Measurements from ENCODE around the gene RAD51B. TPM values are rescaled to one million over a fixed set of nuclear protein-coding genes. Genes with fewer than 3 reads are reported as not detected.
A peak's percentile ranks its signal among the peaks of the same experiment; 100 is the strongest.

The RAD51B gene
- total and polyA plus RNA-seq, 4 donors, result 2.8 to 39.6 (median 13.3) TPM; not detected in 1

GRCh38 chr14:68441542-68441941, 622.0 kb downstream of the RAD51B start:
- ATAC-seq (ENCODE audit: low FRiP score) (no peak), DNase-seq (no peak)
- Histone ChIP-seq H3K27ac (ENCODE audit: low read depth in 1 of 2, low read length in 2 of 2) (no peak overlapping the region), H3K9me3 (ENCODE audit: control insufficient read depth, low read length) (no peaks in the 10 kb centered on the region), H3K36me3 (ENCODE audit: control insufficient read depth in 1 of 2, insufficient read depth in 2 of 2, low read length in 1 of 2) (no peaks in the 10 kb centered on the region), H3K4me1 (ENCODE audit: control insufficient read depth in 1 of 2, insufficient read depth in 2 of 2, low read length in 2 of 2) (peaks cover 0 to 2% of the 10 kb centered on the region in 2 donors), H3K27me3 (ENCODE audit: control insufficient read depth in 1 of 2, insufficient read depth in 2 of 2, low read length in 1 of 2) (no peaks in the 10 kb centered on the region), H3K4me3 (ENCODE audit: low read length in 2 of 2) (no peak overlapping the region)
- intact Hi-C loops (cut with DNase I), result no loop called here
- 96% methylated on average over 3 of the region's 3 CpGs for WGBS, 2 donors

- Histone ChIP-seq H3K27me3 (ENCODE audit: control insufficient read depth in 1 of 2, insufficient read depth in 2 of 2, low read length in 1 of 2) (no peaks in the 10 kb centered on the region), H3K27ac (ENCODE audit: low read depth in 1 of 2, low read length in 2 of 2) (no peak overlapping the region), H3K9me3 (ENCODE audit: control insufficient read depth, low read length) (no peaks in the 10 kb centered on the region), H3K36me3 (ENCODE audit: control insufficient read depth in 1 of 2, insufficient read depth in 2 of 2, low read length in 1 of 2) (no peaks in the 10 kb centered on the region), H3K4me3 (ENCODE audit: low read length in 2 of 2) (no peak overlapping the region), H3K4me1 (ENCODE audit: control insufficient read depth in 1 of 2, insufficient read depth in 2 of 2, low read length in 2 of 2) (peaks cover 0 to 2% of the 10 kb centered on the region in 2 donors)
- intact Hi-C loops (cut with DNase I), result no loop called here
- no peak for DNase-seq
- no peak for ATAC-seq (ENCODE audit: low FRiP score)
- 65 to 79% methylated on average over 9 of the region's 9 CpGs for WGBS, 2 donors
These were observed 623.5 kb downstream of the RAD51B start for GRCh38 chr14:68442828-68443629.

GRCh38 chr14:68444449-68445168, 625.0 kb downstream of the RAD51B start:
- Histone ChIP-seq H3K27me3 (ENCODE audit: control insufficient read depth in 1 of 2, insufficient read depth in 2 of 2, low read length in 1 of 2) (no peaks in the 10 kb centered on the region), H3K36me3 (ENCODE audit: control insufficient read depth in 1 of 2, insufficient read depth in 2 of 2, low read length in 1 of 2) (no peaks in the 10 kb centered on the region), H3K9me3 (ENCODE audit: control insufficient read depth, low read length) (no peaks in the 10 kb centered on the region), H3K4me1 (ENCODE audit: control insufficient read depth in 1 of 2, insufficient read depth in 2 of 2, low read length in 2 of 2) (peaks cover 0 to 2% of the 10 kb centered on the region in 2 donors), H3K4me3 (ENCODE audit: low read length in 2 of 2) (no peak overlapping the region), H3K27ac (ENCODE audit: low read depth in 1 of 2, low read length in 2 of 2) (no peak overlapping the region)
- ATAC-seq (ENCODE audit: low FRiP score) (peak; percentile 19), DNase-seq (peak in 1 of 2 donors; percentile 75)
- intact Hi-C loops (cut with DNase I), result no loop called here
- WGBS, 2 donors, result 3 to 4% methylated on average over 2 of the region's 2 CpGs

- Histone ChIP-seq H3K36me3 (ENCODE audit: control insufficient read depth in 1 of 2, insufficient read depth in 2 of 2, low read length in 1 of 2) (no peaks in the 10 kb centered on the region), H3K9me3 (ENCODE audit: control insufficient read depth, low read length) (no peaks in the 10 kb centered on the region), H3K27me3 (ENCODE audit: control insufficient read depth in 1 of 2, insufficient read depth in 2 of 2, low read length in 1 of 2) (no peaks in the 10 kb centered on the region), H3K4me1 (ENCODE audit: control insufficient read depth in 1 of 2, insufficient read depth in 2 of 2, low read length in 2 of 2) (peaks cover 0 to 2% of the 10 kb centered on the region in 2 donors), H3K27ac (ENCODE audit: low read depth in 1 of 2, low read length in 2 of 2) (no peak overlapping the region), H3K4me3 (ENCODE audit: low read length in 2 of 2) (no peak overlapping the region)
- DNase-seq (no peak), ATAC-seq (ENCODE audit: low FRiP score) (no peak)
- intact Hi-C loops (cut with DNase I), result no loop called here
- 96% methylated on average over 7 of the region's 7 CpGs for WGBS, 2 donors
These were observed 626.9 kb downstream of the RAD51B start for GRCh38 chr14:68446243-68447040.

- no peak for ATAC-seq (ENCODE audit: low FRiP score)
- DNase-seq, result no peak
- 96 to 97% methylated on average over 4 of the region's 4 CpGs for WGBS, 2 donors
- Histone ChIP-seq H3K4me1 (ENCODE audit: control insufficient read depth in 1 of 2, insufficient read depth in 2 of 2, low read length in 2 of 2) (peaks cover 2 to 5% of the 10 kb centered on the region in 2 donors), H3K27ac (ENCODE audit: low read depth in 1 of 2, low read length in 2 of 2) (no peak overlapping the region), H3K27me3 (ENCODE audit: control insufficient read depth in 1 of 2, insufficient read depth in 2 of 2, low read length in 1 of 2) (no peaks in the 10 kb centered on the region), H3K4me3 (ENCODE audit: low read length in 2 of 2) (no peak overlapping the region), H3K9me3 (ENCODE audit: control insufficient read depth, low read length) (no peaks in the 10 kb centered on the region), H3K36me3 (ENCODE audit: control insufficient read depth in 1 of 2, insufficient read depth in 2 of 2, low read length in 1 of 2) (no peaks in the 10 kb centered on the region)
- intact Hi-C loops (cut with DNase I), result no loop called here
These were observed 628.1 kb downstream of the RAD51B start for GRCh38 chr14:68447581-68448251.

- peaks cover 2 to 5% of the 10 kb centered on the region in 2 donors for H3K4me1 ChIP-seq (ENCODE audit: control insufficient read depth in 1 of 2, insufficient read depth in 2 of 2, low read length in 2 of 2)
- no peaks in the 10 kb centered on the region for H3K9me3 ChIP-seq (ENCODE audit: control insufficient read depth, low read length)
- no peak for DNase-seq
- H3K4me3 ChIP-seq (ENCODE audit: low read length in 2 of 2), result no peak overlapping the region
- intact Hi-C loops (cut with DNase I), result no loop called here
- H3K36me3 ChIP-seq (ENCODE audit: control insufficient read depth in 1 of 2, insufficient read depth in 2 of 2, low read length in 1 of 2), result no peaks in the 10 kb centered on the region
- whole genome bisulfite sequencing, 2 donors, result 81 to 82% methylated on average over 3 of the region's 3 CpGs
- no peak overlapping the region for H3K27ac ChIP-seq (ENCODE audit: low read depth in 1 of 2, low read length in 2 of 2)
- H3K27me3 ChIP-seq (ENCODE audit: control insufficient read depth in 1 of 2, insufficient read depth in 2 of 2, low read length in 1 of 2), result no peaks in the 10 kb centered on the region
- no peak for ATAC-seq (ENCODE audit: low FRiP score)
These were observed 628.8 kb downstream of the RAD51B start for GRCh38 chr14:68448252-68448902.

GRCh38 chr14:68449561-68450181, 630.1 kb downstream of the RAD51B start:
- WGBS, 2 donors, result 90 to 91% methylated on average over 4 of the region's 4 CpGs
- H3K4me1 ChIP-seq (ENCODE audit: control insufficient read depth in 1 of 2, insufficient read depth in 2 of 2, low read length in 2 of 2), result peaks cover 0 to 5% of the 10 kb centered on the region in 2 donors

More at GRCh38 chr14:68449561-68450181, 630.1 kb downstream of the RAD51B start:
- H3K27ac ChIP-seq (ENCODE audit: low read depth in 1 of 2, low read length in 2 of 2), result no peak overlapping the region
- H3K27me3 ChIP-seq (ENCODE audit: control insufficient read depth in 1 of 2, insufficient read depth in 2 of 2, low read length in 1 of 2), result no peaks in the 10 kb centered on the region
- H3K4me3 ChIP-seq (ENCODE audit: low read length in 2 of 2), result no peak overlapping the region
- no peaks in the 10 kb centered on the region for H3K36me3 ChIP-seq (ENCODE audit: control insufficient read depth in 1 of 2, insufficient read depth in 2 of 2, low read length in 1 of 2)
- DNase-seq, result no peak
- intact Hi-C loops (cut with DNase I), result no loop called here
- ATAC-seq (ENCODE audit: low FRiP score), result no peak
- peaks cover 1% of the 10 kb centered on the region for H3K9me3 ChIP-seq (ENCODE audit: control insufficient read depth, low read length)

All from aorta (tissue), 5 donors.